Measurements from ENCODE around the gene OR7G1. TPM values are rescaled to one million over a fixed set of nuclear protein-coding genes. Genes with fewer than 3 reads are reported as not detected.
A peak's percentile ranks its signal among the peaks of the same experiment; 100 is the strongest.

The OR7G1 gene
- total RNA-seq, 6 donors from 2014 or later = not detected

DNA sequence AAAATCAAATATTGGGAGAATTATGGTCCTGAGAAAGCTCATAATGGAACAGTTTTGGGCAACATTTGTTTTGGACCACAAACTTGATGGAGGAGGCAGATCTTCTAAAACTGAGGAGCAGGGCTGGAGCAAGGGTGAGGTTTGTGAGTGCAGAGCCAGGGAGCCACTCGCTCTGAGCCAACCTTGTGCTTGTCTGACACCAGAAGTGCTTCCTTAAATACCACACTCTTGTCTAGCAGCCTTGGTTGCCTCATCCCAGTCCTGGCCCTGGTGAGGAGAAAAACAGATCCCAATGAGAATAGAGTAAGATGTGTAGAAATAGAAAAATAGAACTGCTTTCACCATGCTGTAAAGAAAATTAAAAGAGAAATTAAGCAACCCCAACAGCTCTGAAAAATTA lies 31.3 kb upstream of the OR7G1 start:
- Histone ChIP-seq H3K9me3 (peaks cover 17 to 30% (median 22%) of the 10 kb centered on the region in 4 donors), H3K27me3 (no peaks in the 10 kb centered on the region), H3K36me3 (peaks cover 0 to 26% (median 1%) of the 10 kb centered on the region in 4 donors), H3K27ac (no peak overlapping the region), H3K4me3 (no peak overlapping the region), H3K4me1 (peaks cover under 1 to 6% (median 4%) of the 10 kb centered on the region in 4 donors)
- ATAC-seq (ENCODE audit: low FRiP score in 2 of 2) (no peak), DNase-seq (no peak)
- TF ChIP-seq CTCF (IDR thresholded peaks at IDR 0.05) (no peak), POLR2AphosphoS5 (IDR thresholded peaks at IDR 0.05) (no peak), EP300 (IDR thresholded peaks at IDR 0.05) (no peak), POLR2A (IDR thresholded peaks at IDR 0.05) (no peak)
- WGBS, 2 donors = 92 to 93% methylated on average over 1 of the region's 1 CpG

GRCh38 chr19:9144920-9145319 lies 29.4 kb upstream of the OR7G1 start:
- peaks cover 0 to 26% (median 1%) of the 10 kb centered on the region in 4 donors for H3K36me3 ChIP-seq
- peaks cover 17 to 21% (median 21%) of the 10 kb centered on the region in 4 donors for H3K9me3 ChIP-seq
- H3K4me1 ChIP-seq = peaks cover 12 to 20% (median 14%) of the 10 kb centered on the region in 4 donors
- TF ChIP-seq POLR2AphosphoS5 (IDR thresholded peaks at IDR 0.05) (no peak), EP300 (IDR thresholded peaks at IDR 0.05) (no peak), POLR2A (IDR thresholded peaks at IDR 0.05) (no peak), CTCF (IDR thresholded peaks at IDR 0.05) (no peak)
- 97 to 100% methylated on average over 5 of the region's 5 CpGs for WGBS, 2 donors
- ATAC-seq (ENCODE audit: low FRiP score in 2 of 2) = no peak
- H3K27me3 ChIP-seq = no peaks in the 10 kb centered on the region
- DNase-seq = no peak
- H3K4me3 ChIP-seq = no peak overlapping the region
- no peak overlapping the region for H3K27ac ChIP-seq

GRCh38 chr19:9140159-9140874 lies 24.8 kb upstream of the OR7G1 start, which contains the start of gene ZNF317:
TSS of gene ZNF317 (plus strand) at chr19:9140397. CDS start at chr19:9156017, 15,620 bp downstream.
- DNase-seq = peak; percentile 75 to 97

DNA sequence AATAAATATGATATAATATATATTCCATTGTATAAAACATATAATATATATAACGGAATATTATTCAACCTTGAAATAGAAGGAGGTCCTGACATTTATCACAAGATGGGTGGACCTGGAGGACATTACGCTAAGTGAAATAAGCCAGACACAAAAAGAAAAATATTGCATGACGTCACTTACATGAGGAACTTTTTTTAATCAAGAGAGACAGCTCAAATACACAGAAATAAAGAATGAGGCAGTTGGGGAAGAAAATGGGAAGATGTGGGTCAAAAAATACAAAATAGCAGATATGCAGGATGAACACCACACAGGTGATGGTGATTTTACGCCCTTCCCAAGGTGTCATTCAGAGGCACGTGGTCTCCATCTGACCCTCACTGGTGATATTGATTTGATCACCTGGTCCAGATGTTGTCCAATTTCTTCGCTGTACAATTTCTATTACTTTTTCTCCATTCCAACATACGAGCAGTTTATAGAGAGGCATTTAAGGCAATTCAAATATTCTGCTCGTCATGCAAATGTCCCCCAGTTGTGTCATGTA lies 24.1 kb upstream of the OR7G1 start:
- peaks cover 15 to 24% (median 18%) of the 10 kb centered on the region in 4 donors for H3K4me1 ChIP-seq
- 32 to 33% methylated on average over 8 of the region's 8 CpGs for WGBS, 2 donors
- H3K36me3 ChIP-seq = peaks cover 0 to 2% (median 0%) of the 10 kb centered on the region in 4 donors
- ATAC-seq (ENCODE audit: low FRiP score in 2 of 2) (no peak), DNase-seq (no peak)
- peaks cover 2 to 7% (median 6%) of the 10 kb centered on the region in 4 donors for H3K9me3 ChIP-seq
- H3K27ac ChIP-seq = peak overlapping the region in 3 of 4 donors; percentile 90 to 91 (median 90)
- H3K4me3 ChIP-seq = peak overlapping the region; percentile 65 to 92 (median 78)
- no peak for TF ChIP-seq CTCF (IDR thresholded peaks at IDR 0.05)
- no peak for TF ChIP-seq POLR2A (IDR thresholded peaks at IDR 0.05)
- TF ChIP-seq POLR2AphosphoS5 (IDR thresholded peaks at IDR 0.05) = no peak
- TF ChIP-seq EP300 (IDR thresholded peaks at IDR 0.05) = no peak
- H3K27me3 ChIP-seq = no peaks in the 10 kb centered on the region

More at GRCh38 chr19:9140159-9140874, 24.8 kb upstream of the OR7G1 start, which contains the start of gene ZNF317:
- TF ChIP-seq CTCF (IDR thresholded peaks at IDR 0.05) = peak in 1 of 6 experiments; percentile 8
- peak; percentile 75 to 82 for TF ChIP-seq POLR2AphosphoS5 (IDR thresholded peaks at IDR 0.05)
- peak in 3 of 4 donors; percentile 35 to 76 (median 41) for TF ChIP-seq POLR2A (IDR thresholded peaks at IDR 0.05)
- no peak for TF ChIP-seq EP300 (IDR thresholded peaks at IDR 0.05)
- ATAC-seq (ENCODE audit: low FRiP score in 2 of 2) = peak; percentile 94 to 98
- H3K27ac ChIP-seq = peak within 1 kb of the TSS; percentile 86 to 91 (median 90)
- peaks cover 15 to 24% (median 18%) of the 10 kb centered on the region in 4 donors for H3K4me1 ChIP-seq
- no peaks in the 10 kb centered on the region for H3K27me3 ChIP-seq
- H3K4me3 ChIP-seq = peak within 1 kb of the TSS; percentile 65 to 92 (median 78)
- WGBS, 2 donors = 1% methylated on average over 31 to 43 of the region's 43 CpGs
- H3K36me3 ChIP-seq = peaks cover 0 to 8% (median 0%) of the 10 kb centered on the region in 4 donors
- H3K9me3 ChIP-seq = peaks cover 8 to 13% (median 12%) of the 10 kb centered on the region in 4 donors
